GM19468 (cell line): ENCODE results near the gene FBLN5.
"Not testable (repeated sequence)": the region's sequence is repeated elsewhere in the genome, so short reads cannot be mapped to it uniquely, and the experiment has no call there.

Experiments used
- ATAC-seq: cut with Tn5 transposase; IDR thresholded peaks from one replicate; pipeline ENCODE4 v1.9.1; 2021; ENCODE audit warnings: mild to moderate bottlenecking, moderate library complexity, moderate number of reproducible peaks; ENCODE audit not compliant: unreplicated experiment; ENCODE audit errors: extremely low read depth

The FBLN5 gene

DNA sequence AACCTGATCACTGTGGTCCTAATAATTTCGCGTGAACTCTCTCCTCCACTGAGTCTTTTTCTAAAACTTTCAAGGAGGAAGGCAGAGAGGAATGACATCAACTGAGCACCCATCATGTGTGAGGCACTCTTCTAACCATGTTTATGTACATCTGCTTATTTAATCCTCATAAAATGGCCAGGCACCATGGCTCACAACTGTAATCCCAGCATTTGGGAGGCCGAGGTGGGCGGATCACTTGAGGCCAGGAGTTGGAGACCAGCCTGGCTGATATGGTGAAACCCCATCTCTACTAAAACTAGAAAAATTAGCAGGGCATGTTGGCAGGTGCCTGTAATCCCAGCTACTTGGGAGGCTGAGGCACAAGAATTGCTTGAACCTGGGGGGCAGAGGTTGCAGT, 76.1 kb downstream of the FBLN5 start:
- not testable (repeated sequence) for ATAC-seq

DNA sequence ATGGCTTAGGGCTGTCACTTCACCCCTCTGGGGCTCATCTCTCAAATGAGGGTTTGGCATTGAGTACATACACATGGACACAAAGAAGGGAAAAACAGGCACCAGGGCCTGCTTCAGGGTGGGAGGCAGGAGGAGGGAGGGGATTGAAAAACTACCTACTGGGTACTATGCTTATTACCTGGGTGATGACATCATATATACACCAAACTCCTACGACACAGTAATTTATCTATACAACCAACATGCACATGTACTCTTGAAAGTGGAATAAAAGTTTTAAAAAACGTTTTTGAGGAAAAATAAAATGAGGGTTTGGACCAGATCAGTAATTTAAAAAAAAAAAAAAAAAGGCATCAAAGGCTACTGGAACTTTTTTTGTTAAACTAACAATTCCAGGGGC, 76.6 kb downstream of the FBLN5 start:
- ATAC-seq, result no peak

DNA sequence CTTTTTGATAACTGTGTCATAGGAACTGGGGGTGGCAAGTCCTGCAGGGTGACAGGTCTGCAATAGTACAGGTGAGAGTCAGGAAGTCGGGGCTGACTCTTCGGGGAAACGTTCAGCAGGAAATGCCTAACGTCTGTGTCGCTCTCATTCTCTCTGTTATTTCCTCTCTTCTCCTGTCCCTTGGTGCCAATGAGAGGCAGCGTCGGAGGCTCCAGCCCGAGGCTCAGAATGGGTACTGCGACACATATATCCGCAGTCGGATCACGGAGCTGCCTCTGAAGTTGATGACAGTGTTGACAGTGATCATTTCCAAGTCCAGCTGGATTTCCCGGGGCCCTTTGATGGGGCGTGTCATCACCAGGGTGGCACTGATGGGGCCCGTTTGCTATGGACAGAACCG, 77.5 kb downstream of the FBLN5 start:
- ATAC-seq, result no peak

DNA sequence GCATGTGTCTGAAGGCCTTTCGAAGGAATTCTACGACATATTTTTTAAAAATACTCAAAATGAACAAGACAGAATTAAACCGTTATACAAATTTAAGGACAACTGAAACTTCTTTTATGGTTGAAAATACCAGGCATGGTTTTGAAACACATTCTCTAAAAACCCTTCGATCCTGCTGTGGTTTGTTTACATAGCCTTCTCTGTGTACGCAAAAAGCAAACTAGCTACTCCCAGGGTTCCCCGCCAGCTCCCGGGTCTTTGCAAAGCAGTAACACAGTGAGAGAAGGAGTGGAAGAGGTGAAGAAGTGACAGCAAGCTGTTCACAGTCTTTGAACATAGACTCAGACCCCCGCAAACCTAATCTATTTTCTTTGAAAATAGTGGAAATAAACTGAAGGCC, 77.9 kb downstream of the FBLN5 start:
- ATAC-seq, result no peak

DNA sequence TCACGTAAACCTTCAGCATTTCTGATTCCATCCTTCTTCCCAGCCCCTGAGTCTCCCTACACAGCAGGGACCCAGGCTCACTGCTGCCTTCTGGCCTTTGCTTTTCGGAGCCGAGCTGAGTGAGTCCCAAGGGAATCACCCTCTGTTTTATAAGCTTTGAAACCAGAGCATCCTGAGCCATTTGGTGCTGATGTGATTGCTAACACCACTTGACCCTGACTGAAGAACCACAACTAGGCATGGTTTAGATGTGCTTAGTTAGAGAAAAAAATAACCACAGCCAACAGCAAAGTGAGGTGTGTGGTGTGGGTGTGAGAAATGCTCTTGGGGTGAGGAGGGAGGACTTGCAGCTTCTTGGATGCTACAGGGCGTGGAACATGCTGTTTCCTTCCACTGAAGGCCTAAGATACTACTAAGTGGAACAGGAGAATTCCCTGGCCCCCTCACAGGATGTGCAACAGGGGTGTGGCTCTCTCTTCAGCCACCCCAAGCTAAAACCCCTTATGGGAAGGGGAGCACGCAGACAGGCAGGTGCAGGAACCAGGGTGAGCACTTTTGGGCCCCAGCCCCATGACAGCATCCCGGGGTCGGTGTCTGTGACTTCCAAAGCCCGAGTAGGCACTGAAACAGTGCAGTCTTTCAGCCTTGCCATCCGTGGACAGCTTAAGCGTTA, 80.0 kb downstream of the FBLN5 start, which contains the start of gene TC2N:
TC2N (minus strand) TSS at position 221 of the 673 bp plus-strand sequence. CDS start 53,767 bp downstream, outside the sequence.
- no peak for ATAC-seq

DNA sequence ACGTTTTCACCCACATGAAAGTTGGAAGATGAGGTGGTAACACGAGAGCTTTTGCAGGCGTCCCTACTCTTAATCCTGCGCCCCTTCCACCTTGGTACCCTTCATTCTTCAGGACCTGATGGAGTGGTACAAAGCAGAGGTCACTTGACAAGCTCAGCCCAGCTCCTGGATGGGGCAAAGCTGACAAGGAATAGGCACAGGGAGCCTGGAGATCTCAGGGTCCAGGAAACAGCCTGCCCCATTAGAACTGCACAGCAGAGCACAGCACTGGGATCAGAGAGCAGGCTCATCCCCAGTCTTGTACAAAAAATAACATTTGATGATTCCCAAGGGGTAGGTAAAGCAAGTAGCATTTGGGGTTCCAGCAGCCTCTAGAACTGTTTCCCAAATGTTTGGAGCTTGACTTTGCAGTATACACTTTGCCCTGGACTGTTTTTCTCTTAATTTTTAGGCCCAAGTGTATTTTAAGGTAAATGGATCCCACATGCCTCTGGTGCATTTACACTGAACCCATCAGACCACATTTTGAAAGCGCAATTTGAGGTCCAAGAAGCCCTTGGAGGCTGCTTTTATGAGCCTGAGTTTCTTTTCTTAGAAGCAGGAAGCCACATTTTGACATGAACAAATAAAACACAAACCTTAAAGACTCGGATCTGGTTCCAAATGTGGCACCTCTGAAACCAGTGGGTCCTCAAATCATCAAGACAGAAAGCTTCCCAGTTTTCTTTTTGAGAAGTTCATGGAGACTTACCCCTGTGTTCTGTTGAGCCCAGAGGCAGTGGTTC, 80.8 kb downstream of the FBLN5 start:
- no peak for ATAC-seq

DNA sequence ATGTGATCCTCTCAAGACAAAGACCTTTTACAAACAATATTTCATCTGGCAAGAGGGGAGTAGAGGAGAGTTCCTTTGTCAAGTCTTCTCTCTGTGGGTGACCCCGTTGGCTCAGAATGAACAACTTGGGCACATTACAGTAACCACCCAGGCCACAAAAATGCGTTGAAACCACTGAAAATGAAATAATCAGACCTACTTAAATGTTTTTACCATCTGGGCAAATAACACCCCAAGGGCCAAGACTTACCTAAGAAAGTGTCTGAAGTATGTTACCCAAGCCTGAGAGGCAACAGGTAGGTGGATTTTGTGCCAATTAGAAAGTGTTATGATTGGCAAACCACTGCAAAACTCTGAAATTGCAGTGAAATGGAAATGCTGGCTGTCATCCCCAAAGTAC, 81.4 kb downstream of the FBLN5 start:
- no peak for ATAC-seq

DNA sequence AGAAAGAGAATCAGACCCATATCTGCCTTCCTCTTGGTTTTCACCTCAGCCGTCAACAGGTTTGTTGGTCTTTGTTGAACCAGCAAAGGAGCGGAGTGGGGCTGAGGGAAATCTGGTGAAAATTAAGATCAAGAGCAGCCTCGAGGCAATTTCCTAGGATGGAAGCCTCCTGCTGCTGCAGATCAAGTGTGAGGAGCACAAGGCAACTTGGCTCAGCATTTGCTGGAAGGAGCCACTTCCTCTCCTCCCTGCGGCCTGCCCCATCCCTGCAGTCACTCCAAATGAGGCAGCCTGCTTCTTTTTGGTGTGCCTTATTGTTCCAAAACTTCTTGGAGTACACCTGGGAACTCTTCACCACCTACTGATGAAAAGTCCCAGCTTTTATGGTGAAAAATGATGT, 85.1 kb downstream of the FBLN5 start:
- ATAC-seq, result no peak

DNA sequence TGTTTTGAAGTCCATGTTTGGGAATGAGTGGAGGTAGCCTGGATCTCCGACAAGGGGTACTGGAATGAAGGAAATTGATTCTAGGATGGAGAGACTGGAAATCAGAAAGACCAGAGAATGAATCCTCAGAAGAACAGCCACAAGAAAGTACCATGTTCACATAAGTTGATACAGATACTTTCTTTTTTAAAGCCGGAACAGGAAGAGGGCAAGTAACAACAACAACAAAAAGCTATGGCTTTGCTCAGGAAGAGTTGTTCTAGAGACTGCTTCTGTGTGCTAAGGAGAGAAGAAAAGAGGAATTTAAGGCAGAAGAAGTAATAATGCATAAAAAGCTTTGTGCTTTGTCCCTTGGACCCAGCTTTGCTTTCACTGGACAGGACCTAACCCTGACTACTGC, 86.4 kb downstream of the FBLN5 start:
- ATAC-seq, result no peak

DNA sequence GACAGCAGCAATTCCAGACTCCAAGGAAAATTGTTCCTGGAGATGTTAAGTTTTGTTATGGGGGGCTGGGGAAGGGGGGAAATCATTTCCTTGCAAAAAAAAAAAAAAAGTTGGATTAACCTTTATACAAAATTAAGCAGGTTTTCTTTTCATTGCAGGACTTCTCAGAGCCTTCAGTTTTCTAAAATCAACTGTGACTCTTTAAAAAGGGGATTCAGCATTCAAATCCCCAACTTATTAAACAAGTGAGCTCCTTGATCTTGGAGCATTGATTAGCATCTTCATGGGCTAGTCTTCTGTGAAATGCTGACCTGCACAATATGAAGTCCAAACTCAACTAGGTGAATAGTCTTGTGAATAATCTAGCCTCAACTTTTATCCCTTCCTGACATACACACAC, 87.3 kb downstream of the FBLN5 start:
- no peak for ATAC-seq

DNA sequence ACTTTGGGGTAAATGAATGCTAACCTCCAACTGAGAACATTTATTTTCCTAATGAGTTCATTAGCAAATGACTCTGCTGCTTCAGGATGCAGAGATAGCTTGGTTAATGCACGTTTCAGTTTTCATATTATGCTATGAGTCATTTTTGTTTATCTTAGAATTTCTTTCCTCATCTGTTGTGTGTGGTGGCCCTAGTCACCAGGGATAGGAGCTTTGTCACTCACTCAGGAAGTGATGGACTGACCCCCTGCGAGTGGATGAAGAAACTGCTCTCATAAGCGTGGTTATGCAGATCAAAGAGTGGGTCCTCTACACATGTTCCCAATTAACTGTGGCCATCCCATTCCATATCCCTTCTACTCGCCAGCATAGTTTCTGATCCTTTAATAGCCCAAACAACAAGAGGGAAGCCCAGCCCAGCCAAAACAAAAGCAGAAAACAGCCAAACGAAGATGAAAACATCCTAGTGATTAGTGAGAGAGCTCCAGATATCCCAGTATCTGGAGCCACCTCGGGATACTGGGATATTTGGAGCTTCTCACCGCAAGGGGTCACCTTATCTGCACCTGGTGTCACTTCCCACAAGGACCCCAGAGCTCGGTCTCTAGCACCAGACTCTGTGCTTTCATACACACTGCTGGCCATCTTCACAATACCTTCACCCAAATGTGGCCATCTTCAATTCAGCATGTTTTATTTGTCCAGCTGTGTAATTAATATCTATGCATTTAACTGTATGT, 88.8 kb downstream of the FBLN5 start:
- ATAC-seq, result peak; percentile 42

DNA sequence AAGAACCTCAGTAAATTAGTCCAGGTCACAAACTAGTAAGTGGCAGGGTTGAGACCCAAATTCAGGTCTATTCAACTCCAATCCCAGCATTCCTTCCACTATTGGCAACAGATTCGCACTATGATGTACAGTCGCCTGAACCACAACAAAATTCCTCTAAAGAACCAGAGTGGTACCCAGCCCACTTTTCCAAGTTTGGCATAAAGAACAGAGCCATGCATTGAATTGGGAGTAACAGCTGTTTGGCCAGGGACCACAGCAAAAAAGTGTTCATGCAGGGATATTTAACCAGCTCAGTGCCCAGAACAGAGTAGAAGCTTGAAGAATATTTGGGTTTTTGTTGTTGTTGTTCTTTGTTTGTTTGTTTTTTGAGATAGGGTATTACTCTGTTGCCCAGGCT, 89.9 kb downstream of the FBLN5 start:
- ATAC-seq, result no peak

DNA sequence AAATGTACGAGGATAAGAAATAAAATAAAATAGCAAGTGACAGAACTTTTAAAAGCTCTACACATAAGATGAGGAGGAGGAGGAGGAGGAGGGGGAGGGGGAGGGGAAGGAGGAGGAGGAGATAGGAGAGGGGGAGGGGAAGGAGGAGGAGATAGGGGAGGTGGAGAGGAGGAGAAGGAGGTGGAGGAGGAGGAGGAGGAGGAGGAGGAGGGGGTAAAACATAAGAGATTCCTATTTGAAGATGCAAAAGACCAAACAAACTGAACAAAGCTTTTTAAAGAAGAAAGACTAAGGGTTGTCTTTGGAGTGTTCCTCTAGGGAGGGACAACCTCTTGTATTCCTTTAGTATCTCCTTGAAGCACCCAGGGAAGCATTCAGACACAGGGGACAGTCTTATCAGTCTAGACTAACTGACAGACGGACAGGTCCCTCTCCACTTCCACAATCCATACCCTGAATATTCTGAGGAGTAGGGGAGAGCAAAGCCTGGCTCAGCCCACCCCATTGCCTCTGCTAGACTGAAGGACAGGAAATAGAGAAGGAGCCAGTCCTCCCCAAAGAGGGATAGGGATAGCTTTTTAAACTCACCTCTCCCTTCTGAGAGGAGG, 93.1 kb downstream of the FBLN5 start:
- no peak for ATAC-seq

DNA sequence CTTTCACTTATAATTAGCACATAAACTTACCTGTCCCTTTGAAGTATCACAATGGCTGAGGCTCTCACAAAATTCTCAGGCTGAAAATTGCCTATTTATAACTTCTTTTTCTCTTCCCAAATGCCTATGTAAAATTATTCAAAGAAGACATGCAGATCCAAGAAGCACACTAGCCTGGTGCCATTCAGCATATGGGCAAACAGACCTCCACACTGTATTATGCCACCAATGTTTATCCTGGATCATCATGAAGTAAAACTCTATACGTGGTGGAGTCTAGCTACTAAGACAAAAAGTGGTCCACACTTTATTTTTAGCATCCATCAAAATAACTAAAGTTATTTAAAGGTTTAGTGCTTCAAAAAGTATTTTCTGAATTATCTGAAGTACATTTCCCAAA, 95.9 kb downstream of the FBLN5 start:
- no peak for ATAC-seq

DNA sequence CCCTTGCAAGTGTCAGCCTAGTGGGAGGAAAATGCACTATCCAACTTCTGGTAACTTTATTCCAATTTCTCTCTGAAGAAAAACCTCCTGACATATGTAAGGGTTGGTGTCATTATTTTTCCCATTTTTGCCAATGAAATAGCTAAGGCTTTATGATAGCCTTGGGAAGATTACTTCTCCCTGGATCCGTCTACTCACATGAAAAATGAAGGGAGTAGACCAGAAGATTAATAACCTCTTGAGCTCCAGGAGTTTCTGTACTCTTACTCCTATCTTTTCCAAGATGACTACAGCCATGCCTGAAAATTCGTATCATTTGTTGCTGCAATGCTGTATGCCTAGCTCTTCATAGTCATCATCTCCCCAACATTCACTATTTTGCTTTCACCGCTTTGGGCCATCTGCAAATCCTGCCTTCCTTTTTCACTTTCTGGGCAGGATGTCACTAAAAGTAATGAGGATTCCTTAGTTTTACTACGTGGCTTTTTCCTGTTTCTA, 98.9 kb downstream of the FBLN5 start:
- no peak for ATAC-seq

DNA sequence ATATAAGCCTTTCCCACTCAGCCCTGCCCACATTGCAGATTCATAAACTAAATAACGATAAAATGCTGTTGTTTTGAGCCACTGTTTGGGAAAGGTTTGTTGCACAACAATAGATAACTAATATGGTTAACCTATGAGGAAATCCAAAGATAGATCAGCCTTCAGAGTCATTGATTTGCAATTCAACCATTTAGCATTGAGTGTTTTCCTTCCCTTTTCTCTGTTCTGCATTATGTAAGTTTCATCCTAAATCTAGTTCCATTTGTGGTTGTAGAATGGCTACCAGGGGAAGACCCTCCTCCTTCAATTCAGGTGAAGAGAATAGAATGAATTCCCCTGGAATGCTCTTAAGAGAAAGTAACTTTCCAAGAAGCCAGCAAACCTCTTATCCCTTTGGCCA, 99.8 kb downstream of the FBLN5 start:
- no peak for ATAC-seq

DNA sequence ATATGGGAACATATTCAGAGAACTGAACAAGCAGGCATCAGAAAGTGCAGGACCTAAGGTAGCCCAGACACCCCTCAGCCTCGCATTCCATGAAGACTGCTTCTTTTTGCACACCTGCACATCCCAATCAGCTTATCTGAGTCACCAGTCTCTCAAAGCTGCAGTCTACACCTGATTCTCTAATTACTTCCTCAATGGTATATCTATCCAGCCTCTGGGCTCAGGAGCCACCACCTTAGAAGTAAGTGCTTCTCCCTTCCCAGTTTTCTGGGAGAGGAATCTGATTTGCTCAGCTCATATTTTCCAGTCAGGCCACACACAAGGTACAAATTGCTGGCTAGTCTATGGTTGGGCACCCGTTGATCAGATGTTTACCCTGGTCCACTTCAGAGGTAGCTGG, 101.8 kb downstream of the FBLN5 start:
- no peak for ATAC-seq

DNA sequence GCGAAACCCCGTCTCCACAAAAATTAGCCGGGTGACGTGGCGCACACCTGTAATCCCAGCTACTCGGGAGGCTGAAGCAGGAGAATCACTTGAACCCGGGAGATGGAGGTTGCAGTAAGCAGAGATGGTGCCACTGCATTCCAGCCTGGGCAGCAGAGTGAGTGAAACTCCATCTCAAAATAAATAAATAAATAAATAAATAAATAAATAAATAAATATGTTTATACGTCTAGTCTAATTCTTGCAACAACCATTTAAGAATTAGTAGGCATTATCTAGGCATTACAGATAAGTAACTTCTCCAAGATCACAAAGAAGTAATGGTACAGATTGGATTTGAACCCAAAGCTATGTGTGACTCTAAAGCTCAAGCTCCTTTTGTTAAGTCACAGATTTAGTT, 102.4 kb downstream of the FBLN5 start:
- ATAC-seq, result not testable (repeated sequence)

DNA sequence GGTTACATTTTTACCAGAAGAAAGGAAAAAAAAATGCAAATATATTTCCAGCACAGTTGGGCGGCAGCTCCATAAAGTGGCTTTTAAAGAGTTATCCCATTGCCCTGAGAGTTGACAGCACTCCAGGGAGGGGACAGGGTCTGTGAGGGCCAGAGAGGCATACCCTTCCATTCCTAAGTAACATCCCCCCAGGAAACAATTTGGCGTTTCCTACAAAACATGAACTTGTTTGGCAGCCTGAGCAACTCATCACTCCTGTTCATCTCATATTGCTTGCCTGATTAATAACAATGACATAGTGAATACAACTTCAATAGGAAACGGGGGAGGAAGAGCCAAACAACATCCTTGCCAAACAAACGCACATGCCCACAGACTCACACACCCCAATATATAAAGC, 103.5 kb downstream of the FBLN5 start:
- ATAC-seq, result no peak

DNA sequence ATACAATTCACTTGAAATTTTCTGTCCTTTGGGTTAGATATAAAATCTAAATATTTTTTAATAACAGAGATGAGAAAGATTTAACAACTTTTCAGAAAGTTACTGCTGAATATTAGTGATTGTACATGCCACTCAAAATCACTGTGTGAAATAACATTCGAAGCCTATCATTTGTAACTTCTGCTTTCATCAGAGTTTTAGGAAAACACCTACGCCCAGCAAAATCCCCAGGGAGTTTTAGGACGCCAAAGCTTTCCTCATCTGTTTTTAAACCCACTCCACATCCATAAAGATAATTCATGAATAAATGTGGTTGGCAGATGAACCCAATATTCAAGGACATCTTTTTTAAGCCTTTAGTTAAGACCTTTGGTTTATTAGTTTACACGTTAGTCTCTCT, 104.1 kb downstream of the FBLN5 start:
- no peak for ATAC-seq

DNA sequence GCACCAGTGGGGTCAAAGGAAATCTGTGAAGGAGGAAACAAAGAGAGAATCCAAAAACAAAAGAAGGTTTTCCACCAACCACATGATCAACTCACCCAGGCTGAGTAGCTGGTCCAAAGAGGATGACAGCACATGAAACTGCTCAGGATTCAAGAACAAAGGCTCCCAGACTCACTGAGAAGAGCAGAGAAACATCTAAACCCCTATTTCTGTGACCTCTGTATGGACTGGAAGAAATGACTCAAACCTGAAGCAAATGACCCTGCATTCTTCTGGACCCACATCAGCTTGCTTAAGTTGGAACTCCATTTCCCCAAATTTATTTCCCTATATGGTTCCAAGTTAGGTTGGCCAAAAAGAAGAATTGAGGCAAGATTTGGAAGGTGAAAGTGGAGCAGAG, 106.4 kb downstream of the FBLN5 start:
- no peak for ATAC-seq
